Coronary artery (tissue), 2 donors: ENCODE results near the gene ZNF652.

ENCODE experiments used
- DNase-seq: peaks from one replicate; pipeline ENCODE4 v3.0.0-alpha.2; 2017; ENCODE audit warnings: low spot score
- H3K27ac ChIP-seq, 2 donors: fragments of 200-600 bp; sonication (generic); one replicate each; pipeline ENCODE4 v1.5.1; 2016 to 2019
- H3K4me3 ChIP-seq: fragments of 200-600 bp; sonication (generic); 2 replicates; pipeline ENCODE4 v1.5.1; 2016; ENCODE audit warnings: mild to moderate bottlenecking, moderate library complexity
- CTCF ChIP-seq: fragments of 200-600 bp; sonication (generic); IDR thresholded peaks from one replicate; pipeline ENCODE4 v1.5.1; 2019; ENCODE audit warnings: antibody characterized with exemption

The ZNF652 gene

GRCh38 chr17:49378311-49378710 lies 16.3 kb upstream of the ZNF652 start:
- DNase-seq = no peak
- no peak overlapping the region for H3K27ac ChIP-seq
- H3K4me3 ChIP-seq = no peak overlapping the region
- TF ChIP-seq CTCF = no peak

- Histone ChIP-seq H3K4me3 (no peak overlapping the region), H3K27ac (no peak overlapping the region)
- no peak for TF ChIP-seq CTCF
- DNase-seq = no peak
Measured at GRCh38 chr17:49375544-49375943, 13.5 kb upstream of the ZNF652 start.

- H3K4me3 ChIP-seq = no peak overlapping the region
- H3K27ac ChIP-seq = no peak overlapping the region
- no peak for DNase-seq
- no peak for TF ChIP-seq CTCF
Measured at GRCh38 chr17:49373115-49373514, 11.1 kb upstream of the ZNF652 start.

- DNase-seq = no peak
- no peak for TF ChIP-seq CTCF
- Histone ChIP-seq H3K27ac (no peak overlapping the region), H3K4me3 (no peak overlapping the region)
Measured at GRCh38 chr17:49372425-49372824, 10.4 kb upstream of the ZNF652 start.

- DNase-seq = no peak
- Histone ChIP-seq H3K27ac (no peak overlapping the region), H3K4me3 (no peak overlapping the region)
- TF ChIP-seq CTCF = no peak
Measured at GRCh38 chr17:49370971-49371834, 9.2 kb upstream of the ZNF652 start.

GRCh38 chr17:49369760-49370159 lies 7.7 kb upstream of the ZNF652 start:
- DNase-seq = no peak
- H3K4me3 ChIP-seq = no peak overlapping the region
- no peak overlapping the region for H3K27ac ChIP-seq
- no peak for TF ChIP-seq CTCF

- no peak overlapping the region for H3K27ac ChIP-seq
- DNase-seq = no peak
Measured at GRCh38 chr17:49369089-49369488, 7.0 kb upstream of the ZNF652 start.

More at GRCh38 chr17:49369089-49369488, 7.0 kb upstream of the ZNF652 start:
- H3K4me3 ChIP-seq = no peak overlapping the region
- TF ChIP-seq CTCF = no peak
